GM12874 (cell line): Measurements from ENCODE around the gene TMC4.

ENCODE experiments used
- TF ChIP-seq, protein P1 (sequence below): IDR thresholded peaks from 2 replicates; pipeline ENCODE4 v1.5.1; 2011; ENCODE audit warnings: low read depth, mild to moderate bottlenecking, control low read depth, low read length, moderate library complexity; ENCODE audit not compliant: insufficient read depth

The TMC4 gene

DNA sequence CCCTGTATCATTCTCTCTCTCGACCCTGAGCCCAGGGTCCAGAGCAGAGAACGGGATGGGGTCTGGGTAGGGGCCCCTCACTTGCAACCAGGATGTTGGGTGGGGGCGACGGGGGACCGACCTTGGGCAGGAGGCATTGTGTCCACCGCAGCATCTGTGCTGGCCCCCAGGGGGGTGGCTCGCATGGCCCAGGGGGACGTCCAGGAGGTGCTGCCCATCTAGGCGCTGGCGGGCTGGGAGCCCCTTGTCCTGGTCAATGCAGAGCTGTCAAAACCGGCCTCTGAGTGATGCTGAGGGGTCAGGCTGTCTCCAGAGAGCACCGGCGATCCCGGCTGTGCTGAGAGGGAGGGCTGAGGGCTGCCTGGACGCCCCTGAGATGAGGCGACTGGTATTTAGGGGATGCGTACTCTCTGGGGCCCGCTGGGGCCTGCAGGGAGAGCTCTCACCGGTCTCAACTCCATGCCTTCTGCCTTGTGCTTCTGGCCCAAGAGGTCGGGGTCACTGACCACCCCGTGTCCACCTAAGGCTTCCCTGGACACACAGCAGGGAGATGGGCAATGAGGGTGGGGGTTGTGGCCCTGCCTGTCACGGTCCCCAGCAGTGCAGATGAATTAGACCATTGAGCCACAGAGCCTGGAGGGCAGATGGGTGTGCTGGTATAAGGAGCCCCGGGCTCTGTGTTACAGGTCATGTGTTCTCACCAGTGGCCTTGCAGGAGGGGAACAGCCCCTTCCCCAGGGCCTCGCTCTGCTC lies 36.3 kb upstream of the TMC4 start:
- TF ChIP-seq, protein P1, sequence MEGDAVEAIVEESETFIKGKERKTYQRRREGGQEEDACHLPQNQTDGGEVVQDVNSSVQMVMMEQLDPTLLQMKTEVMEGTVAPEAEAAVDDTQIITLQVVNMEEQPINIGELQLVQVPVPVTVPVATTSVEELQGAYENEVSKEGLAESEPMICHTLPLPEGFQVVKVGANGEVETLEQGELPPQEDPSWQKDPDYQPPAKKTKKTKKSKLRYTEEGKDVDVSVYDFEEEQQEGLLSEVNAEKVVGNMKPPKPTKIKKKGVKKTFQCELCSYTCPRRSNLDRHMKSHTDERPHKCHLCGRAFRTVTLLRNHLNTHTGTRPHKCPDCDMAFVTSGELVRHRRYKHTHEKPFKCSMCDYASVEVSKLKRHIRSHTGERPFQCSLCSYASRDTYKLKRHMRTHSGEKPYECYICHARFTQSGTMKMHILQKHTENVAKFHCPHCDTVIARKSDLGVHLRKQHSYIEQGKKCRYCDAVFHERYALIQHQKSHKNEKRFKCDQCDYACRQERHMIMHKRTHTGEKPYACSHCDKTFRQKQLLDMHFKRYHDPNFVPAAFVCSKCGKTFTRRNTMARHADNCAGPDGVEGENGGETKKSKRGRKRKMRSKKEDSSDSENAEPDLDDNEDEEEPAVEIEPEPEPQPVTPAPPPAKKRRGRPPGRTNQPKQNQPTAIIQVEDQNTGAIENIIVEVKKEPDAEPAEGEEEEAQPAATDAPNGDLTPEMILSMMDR: no peak

DNA sequence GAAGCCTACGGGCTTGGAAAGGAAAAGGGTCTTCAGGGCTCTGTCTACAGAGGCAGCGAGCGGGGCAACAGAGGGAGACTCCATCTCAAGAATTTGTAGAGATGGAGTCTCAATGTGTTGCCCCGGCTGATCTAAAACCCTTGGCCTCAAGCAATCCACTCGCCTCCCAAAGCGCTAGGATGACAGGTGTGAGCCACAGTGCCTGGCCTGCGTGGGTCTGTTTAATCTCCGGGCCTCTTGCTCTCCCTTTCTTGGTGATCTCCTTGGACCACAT lies 35.8 kb upstream of the TMC4 start:
- TF ChIP-seq, protein P1: no peak

DNA sequence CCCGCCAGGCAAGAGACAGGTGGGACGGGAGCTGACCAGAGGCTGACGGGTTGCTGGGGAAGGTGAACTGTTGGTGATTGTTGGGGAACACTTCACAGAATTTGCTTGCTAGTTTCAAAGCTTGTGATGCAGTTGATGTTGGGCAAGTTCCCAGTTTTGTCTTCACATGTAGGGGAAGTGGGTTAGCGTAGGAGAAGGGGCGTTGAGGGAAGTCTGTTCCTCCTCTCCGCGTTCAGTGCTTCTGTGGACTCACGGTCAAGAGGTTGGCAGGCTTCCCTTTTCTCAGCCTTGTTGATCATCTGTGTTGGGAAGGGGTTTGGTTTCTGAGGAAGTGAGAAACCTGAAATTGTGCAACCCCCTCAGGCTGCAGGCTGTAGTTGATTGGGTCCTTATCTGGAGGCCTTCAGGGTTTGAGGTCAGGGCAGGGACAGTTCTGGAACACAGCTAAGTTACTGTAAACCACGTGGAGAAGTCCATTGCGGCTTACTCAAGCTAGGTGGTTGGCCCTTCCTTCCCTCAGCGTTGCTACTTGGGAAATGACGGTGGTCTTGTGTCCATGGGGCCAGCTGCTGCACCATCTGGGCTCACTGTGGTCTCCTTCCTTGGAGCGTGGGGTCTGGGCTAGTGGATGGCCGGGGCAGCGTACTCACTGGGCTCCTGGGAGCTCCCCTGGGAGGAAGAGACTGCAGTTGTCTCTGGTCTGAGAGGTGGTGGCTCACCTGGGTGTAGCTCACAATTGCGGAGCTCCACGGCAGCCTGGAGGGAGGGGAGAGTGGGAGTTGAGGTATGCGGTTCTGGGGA lies 35.2 kb upstream of the TMC4 start:
- TF ChIP-seq, protein P1: no peak

DNA sequence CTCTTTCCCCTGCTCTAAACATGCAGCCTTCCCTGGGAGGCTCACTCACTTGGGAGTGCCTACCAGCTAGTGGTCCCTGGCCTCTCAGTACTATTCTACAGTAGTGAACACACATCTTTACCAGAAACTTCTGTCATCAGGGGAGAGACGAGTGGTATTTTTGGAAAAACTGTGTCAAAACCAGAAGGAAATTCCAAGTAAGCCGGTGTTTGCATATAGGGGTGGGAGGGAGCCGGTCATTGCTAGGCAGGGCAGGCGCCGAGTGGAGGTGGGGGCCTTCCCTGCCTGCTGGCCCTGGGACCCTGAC lies 34.7 kb upstream of the TMC4 start:
- TF ChIP-seq, protein P1: no peak

DNA sequence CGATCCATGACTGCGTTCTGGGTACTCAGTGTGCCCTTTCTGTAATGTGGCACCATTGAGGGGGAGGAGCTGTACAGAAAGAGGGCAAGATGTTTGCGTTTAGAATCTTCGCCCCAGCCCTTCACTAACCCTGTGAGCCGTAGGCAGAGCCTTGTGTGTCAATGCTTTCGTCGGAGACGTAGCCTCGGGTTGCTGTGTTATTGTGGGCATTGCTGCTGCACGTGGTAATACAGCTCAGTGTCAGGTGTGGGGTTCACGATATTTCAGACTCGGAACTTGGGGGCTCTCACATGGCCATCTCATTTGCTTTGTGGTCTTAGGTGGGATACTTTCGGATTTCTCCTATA lies 33.8 kb upstream of the TMC4 start:
- TF ChIP-seq, protein P1: no peak

DNA sequence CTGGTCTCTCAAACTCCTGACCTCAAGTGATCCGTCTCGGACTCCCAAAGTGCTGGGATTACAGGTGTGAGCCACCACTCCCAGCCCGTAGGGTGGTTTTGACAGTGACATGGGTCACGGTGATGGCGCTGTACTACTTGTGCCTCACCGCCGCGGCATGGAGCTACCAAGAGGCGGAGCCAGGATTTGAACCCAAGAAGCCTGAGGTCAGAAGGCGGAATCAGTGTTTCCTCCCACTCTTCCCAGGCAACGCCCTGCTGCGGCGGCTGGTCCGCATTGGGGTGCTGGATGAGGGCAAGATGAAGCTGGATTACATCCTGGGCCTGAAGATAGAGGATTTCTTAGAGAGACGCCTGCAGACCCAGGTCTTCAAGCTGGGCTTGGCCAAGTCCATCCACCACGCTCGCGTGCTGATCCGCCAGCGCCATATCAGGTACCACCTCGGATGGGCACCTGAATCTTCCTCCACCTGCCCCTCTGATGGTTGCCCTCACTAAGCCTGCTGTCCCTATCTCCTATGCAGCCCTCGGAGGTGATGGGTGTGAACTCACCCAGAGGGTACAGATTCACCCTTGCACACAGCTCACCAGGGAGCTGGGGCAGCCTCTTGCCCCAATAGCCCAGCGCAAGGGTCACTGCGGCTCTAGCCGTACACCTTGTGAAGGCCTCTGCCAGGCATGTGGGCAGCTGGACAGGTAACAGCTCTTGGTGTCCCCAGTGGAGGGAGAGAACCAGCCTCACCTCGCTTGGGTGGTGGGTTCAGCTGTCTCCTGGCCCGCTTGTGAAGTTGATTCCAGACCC lies 33.3 kb upstream of the TMC4 start:
- TF ChIP-seq, protein P1: no peak

DNA sequence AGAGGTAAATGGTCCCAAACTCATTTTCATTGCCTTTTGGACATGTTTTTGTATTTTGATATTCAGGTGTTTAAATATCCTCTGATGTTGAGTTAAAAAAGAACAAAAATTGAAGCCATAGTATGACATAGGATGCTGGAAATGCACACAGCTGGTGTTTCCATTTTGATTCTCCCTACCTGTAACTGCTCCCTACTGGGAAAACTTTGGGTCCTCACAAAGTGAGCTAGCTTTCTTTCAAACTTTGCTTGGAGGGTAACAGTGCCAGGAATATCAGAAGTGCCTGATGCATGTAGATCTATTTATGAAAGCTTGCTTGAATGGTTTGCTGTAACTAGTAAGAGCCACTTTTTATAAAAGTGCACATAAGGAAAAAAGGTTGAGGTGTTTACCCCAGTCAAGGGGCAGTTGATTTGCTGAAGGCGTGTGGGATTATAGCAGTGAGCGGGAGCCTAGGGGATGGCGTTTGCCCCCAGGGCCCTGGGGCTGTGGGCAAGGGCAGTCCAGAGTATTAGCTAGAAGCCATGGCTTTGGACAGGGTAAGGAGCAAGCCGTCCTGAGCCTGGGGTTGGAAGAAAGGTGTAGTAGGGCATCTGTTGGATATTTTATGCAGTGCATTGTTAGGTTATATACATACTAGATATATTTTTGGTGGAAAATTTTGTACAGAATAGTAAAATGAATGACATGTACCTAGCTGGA lies 32.0 kb upstream of the TMC4 start:
- TF ChIP-seq, protein P1: no peak
